Activated CD4-positive, alpha-beta T cell treated with anti-CD3 and anti-CD28 coated beads for 1 hour (primary cell): ENCODE results near the gene ANK2.

ENCODE experiments used
- DNase-seq: peaks from one replicate; pipeline ENCODE4 v3.0.0-alpha.2; 2020

ANK2 gene

DNA sequence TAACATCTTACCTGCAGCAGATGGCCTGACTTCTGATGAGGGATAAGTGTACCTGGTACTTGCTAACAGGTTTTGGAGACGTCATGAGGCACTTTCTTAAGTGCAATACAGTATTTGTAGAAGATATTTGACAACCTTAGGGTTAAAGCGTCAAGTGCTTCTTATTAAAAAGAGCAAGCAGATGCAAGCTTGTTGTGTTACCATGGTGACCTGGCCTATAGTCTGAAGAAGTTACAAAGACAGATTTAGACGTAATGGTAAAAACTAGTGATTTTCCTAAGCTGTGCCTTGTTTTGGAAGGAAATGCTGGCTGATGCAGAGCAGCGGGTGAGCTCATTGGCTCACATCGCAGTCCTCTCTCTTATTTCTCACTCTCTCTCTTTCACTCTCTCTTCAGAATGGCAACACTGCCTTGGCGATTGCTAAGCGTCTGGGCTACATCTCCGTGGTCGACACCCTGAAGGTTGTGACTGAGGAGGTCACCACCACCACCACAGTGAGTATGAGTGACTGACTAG lies 243.6 kb downstream of the ANK2 start:
- DNase-seq: no peak

DNA sequence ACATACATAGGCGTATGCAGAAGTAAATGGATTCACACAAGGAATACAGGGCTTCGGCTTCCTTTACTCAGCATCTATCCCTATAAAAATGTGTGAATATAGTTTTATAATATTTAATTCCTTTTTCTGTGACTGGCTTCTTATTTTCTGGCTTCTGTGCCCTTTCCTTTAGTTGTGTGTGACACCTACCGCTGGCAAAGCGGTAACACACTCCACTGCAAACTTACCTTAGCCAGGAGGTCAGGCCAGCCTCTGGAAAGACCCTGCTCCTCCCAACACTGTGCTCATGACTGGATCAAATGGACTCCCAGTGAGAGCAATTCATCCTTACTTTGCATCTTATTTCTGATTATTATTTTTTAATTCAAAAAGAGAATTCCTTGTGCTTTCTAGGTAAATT lies 244.2 kb downstream of the ANK2 start:
- no peak for DNase-seq

DNA sequence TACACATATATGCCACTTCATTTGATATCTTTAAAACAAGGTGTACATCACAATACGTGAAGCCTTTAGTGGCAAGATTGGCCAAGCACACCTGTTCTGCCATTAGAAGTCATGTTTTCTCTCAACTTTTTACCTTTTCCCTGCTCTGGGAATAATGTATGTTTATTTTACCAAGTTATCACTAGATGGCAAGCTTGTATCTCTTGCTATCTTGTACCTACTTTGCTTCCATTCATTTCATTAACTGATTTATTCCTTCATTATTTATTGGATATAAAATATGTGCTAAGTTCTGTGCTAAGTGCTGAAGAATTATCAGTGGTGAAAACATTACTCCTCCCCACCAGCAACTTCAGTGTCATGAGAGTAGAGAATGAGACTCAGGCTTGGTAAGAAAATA lies 245.5 kb downstream of the ANK2 start:
- no peak for DNase-seq

DNA sequence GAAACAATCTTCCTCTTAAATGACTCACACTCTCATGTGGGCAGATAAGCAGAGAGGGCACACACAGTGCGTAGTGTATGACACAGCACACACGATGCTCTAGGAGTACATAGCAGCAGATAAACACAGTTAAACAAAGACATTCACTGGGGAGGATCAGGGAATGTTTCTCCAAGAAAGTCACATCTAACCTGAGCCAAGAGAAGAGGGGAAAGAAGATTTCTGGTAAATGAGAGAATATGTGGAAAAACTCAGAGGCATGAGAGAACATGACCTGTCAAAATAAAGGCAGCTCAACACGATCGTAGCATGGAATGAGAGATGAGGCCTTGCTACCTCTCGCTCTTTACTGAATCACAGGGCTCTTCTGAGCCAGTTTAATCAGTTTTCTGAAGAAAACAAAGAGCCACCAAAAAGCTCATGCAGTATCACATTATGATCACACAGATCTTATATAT lies 251.0 kb downstream of the ANK2 start:
- DNase-seq: no peak

DNA sequence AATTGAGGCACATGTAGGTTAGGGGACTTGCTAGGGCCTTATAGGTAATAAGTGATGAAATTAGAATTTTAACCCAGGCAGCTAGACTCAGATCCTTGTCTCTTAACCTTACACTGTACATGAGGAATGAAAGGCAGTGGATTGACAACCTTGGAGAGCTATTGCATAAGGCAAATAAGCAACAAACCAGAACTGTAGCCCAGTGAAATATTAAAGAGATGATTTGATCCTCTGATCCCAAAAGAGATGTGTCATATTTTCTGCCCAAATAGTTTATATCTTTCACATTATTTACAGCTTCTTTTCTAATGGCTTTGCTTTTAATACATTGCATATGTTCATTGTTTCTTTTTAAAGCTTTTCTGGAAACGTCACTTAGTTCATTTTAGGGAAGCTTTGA lies 252.6 kb downstream of the ANK2 start:
- no peak for DNase-seq

DNA sequence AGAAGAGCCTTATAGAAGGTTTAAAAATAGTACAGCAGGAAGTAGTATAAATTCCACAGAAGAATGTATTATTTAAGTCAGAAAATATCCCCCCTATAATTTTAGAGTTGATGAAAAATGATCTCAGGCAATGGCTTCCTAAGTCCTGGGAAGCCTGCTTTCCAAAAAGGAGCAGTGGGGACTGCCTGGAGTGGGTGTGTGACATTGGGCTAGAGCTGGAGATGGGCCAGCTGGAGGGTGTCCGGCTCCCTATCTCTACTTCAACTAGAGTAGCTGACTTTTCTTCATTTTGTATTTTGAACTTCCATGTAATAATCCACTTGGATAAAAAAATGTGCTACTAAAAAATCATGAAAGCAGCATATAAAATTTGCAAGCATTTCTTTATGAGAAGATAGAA lies 253.9 kb downstream of the ANK2 start:
- DNase-seq: no peak

DNA sequence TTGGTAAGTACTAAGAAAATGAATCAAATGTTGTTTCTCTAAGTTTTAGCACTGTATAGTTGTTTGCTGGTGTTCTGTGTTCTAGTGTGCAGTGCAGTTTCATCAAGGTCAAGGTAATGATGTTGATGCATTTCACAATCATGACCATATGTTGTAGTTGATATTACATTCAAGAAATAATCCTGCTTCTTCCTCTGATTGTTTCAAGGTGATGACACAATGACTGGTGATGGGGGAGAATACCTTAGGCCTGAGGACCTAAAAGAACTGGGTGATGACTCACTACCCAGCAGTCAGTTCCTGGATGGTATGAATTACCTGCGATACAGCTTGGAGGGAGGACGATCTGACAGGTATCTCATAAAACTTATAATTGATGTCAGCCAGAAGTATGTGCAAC lies 261.6 kb downstream of the ANK2 start:
- no peak for DNase-seq

DNA sequence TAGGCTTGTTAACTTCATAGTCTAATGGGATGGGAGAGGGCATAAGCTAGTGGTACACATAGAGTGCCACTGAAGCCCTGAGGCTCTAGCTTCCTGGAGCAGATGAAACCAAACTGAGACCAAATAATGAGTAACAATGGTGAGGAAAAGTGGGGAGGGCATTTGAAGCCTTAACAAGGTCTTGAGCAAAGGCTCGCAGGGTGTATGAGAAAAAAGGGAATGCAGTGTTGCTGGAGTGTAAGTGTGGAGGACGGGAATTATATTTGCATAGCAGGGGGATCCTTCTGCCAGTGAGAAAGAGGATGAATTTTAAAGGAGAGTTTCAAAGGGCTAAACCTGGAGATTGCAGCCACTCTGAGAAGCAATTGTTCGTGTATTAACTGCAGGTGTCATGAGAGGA lies 263.1 kb downstream of the ANK2 start:
- no peak for DNase-seq

DNA sequence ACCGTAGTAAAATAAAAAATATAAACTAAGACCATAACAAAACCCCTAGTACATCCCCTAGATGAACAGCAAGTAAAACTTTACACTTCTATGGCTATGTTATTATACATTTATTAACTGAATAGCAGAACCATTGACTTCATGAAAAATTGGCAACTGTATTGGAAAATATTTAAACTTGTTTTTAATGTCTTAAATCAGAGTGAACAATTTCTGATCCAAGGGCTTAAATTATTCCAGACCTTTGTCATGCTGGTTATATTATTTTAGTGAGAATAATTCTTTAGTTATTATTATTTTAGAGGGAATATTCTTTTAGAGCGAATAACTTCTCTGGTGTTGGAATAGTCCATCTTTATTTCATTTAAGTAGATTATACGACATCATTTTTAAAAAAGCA lies 265.0 kb downstream of the ANK2 start:
- no peak for DNase-seq

DNA sequence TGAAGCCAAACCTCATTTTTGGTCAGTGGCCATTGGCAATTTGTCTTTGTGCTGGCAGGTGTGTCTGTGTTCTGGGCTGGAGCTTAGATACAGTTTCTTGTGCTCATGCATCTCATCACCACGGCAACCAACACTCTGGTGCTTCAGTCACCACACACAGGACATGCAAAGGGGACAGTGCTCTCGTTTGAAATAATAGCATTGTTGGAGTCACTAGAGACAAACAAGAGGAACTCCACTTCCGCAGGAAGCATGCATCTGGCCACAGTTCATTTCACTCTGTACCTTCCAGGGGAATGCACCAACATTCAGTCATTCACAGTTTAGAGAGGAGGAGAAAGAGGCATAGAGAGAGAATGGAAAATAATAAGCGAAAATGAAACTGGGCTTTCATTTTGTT lies 267.4 kb downstream of the ANK2 start:
- DNase-seq: no peak

DNA sequence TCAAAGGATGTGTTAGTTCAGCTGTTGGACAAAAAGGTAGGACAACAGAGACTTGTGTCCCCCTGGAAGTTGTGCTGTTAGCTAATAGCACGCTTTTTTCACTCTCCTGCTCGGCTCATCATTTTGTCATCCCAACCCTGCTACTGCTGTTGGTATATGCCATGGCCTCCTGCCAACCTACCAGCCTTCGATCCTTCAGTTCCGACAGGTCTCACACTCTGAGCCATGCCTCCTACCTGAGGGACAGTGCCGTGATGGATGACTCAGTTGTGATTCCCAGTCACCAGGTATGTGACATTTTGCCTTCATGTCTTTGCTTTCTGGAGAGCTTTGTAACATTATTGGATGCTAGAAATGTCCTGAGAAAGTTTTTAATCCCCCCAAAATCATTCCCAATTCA lies 268.1 kb downstream of the ANK2 start:
- no peak for DNase-seq

DNA sequence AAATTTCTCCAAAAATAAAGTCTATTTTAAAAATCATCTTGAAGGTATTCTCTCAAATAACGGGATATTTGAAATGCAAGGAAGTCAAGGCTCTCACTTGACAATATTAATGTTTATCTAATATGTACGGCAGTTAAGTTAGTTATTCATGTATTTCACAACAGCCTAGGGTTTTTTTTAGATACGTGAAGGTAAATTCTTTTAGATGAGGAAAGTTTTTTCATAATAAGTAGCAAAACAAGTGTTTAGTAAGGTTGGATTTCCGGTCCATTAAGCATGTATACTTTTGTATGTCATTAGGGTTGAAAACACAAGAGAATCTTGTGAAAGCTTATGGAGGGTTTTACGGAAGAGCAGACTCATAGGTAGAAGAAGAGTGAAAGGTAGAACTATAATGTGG lies 273.3 kb downstream of the ANK2 start:
- DNase-seq: no peak

DNA sequence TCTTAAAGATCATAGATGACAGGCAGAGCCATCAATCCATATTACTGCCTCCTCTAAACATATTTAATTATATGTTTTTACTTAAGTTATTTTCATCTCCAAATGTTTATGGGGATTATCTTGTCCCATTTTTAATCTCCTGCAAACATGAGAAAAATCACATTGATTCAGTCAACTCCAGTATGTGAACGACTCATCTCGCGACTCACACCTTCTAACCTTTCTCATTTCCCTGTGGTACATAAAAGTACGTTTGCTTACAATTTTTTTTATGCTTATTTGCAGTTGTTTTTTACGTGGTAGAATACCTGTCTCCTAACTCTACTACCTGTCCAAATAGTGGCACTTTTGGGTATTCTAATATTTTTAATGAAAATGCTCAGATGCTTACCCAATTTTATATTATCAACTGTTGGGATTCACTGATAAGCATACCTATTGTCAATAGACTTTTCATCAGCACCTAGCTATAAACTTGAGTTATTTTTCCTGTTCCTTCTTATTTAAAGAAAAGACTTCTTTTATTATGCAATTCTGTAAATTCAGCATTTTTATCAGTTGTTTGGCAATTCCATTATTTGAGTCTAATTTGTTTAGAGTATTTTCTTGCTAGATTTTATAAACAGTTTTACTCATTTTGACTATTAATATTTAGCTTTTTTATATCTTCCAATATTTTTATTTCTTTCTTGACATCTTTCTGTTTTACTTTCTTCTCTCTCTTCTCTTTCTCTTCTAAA lies 276.6 kb downstream of the ANK2 start:
- DNase-seq: no peak

DNA sequence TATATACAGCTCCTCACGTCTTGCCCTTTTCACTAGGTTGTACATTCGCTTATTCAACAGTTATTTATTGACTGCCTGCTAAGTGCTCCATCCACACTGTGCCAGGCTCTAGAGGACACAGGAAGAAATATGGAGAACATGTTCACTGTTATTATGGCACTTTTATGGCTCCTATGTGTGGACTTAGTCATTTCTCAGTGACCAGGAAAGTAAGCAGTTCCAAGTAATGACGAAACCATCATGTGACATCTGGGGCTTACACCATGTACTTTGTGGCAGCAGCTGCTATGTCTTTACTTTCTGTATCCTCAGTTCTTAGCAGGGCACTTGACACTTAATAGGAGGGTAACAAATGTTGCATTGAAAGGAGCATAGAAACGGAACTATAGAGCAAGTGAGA lies 278.0 kb downstream of the ANK2 start:
- no peak for DNase-seq

DNA sequence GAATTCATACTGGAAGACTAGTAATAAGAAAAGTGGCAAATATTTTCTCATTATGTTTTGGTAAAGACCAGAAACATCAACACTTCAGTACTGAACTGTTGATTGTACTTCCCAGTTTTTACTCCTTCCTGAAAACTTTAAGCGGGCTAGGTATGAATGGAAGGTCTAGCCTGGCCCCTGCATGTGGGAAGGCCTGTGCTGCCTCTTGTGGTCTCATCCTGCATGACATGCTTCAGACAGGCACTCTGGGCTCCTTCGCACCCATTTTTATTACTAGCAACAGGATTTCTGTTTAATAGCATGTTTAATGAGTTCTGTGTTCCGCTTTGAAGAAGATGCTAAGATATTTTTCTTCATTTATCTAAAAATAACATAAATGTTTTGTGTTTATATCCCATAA lies 279.1 kb downstream of the ANK2 start:
- no peak for DNase-seq

DNA sequence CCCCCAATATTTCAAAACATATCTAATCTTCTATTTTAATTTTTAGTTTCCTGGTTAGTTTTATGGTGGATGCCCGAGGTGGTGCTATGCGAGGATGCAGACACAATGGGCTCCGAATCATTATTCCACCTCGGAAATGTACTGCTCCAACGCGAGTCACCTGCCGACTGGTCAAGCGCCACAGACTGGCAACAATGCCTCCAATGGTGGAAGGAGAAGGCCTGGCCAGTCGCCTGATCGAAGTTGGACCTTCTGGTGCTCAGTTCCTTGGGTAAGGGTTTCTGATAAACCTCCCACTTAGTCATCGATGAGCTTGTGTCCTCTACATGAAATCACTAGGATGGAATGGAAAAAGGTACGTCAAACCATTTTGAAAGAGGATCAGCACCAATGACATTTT lies 280.7 kb downstream of the ANK2 start:
- DNase-seq: no peak

DNA sequence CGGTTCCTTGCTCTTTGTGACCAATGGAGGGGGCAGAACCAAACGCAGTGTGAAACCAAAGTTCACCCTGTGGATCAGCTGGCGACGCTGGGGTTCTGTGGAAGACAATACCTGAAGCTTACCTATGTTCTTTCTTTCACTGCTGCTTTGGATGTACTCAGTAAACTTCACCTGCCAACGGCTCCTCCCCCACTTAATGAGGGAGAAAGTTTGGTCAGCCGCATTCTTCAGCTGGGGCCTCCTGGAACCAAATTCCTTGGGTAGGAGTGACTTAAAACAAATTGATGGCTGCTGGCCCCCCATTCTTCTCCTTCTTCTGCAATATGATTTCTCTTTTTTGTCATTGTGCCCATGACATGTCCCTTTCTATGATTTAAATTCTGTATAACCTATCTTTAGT lies 282.4 kb downstream of the ANK2 start:
- DNase-seq: no peak

DNA sequence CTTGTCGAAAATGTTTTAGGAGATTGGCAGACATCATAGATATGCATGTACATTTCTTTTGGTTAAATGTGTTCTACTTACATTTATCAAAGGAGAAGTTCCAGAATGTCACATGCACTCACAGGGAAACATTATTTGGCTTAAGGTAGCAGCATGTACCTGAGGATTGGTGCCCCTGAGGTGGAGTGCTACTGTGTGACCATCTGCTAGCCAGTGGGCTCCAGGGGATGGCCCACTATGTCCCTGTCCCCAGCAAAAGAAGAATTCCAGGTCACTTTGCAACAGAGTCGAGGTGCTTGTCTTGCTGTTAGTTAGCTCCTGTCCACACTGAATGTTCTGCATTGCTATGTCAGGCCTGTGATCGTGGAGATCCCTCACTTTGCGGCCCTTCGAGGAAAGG lies 283.2 kb downstream of the ANK2 start:
- no peak for DNase-seq

DNA sequence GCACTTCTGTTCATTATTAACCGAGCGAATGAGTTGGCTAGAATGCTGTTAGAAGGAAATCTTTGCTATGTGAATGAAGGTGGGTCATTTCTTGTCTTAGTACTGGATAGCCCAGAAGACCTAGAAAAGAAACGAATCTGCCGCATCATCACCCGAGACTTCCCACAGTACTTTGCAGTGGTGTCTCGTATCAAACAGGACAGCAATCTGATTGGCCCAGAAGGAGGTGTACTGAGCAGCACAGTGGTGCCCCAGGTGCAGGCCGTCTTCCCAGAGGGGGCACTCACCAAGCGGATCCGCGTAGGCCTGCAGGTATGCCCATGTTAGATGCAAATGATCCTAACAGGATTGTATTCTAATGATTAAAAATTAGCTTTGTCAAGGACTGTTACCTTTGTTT lies 286.3 kb downstream of the ANK2 start:
- DNase-seq: no peak

DNA sequence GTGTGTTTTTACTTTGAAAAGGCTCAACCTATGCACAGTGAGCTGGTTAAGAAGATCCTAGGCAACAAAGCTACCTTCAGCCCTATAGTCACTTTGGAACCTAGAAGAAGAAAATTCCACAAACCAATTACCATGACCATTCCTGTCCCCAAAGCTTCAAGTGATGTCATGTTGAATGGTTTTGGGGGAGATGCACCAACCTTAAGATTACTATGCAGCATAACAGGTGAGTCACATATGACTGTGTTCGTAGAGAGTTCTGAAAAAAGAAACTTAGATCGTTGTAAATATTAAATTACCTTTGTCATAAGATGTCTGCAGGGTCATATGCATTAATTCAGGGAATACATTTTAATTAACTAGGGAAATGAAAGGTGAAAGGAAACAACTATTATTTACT lies 287.1 kb downstream of the ANK2 start:
- DNase-seq: no peak

DNA sequence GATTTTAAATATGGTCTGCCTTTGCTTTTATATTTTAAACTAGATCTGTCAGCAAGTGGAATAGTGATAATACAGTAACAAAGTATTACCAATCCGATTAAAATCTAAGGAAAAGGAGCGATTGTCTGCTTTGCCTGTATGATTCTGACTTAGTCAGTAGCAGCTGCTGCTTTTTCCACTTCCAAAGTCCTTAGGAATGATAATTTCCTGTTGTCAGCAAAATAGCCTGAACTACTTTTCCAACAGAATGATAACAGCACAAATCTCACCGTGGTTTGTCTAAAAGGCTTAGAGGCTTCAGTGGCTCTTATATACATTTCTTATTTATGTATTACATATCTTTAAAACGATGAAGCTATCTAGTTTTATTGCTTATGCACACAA lies 290.0 kb downstream of the ANK2 start:
- no peak for DNase-seq

DNA sequence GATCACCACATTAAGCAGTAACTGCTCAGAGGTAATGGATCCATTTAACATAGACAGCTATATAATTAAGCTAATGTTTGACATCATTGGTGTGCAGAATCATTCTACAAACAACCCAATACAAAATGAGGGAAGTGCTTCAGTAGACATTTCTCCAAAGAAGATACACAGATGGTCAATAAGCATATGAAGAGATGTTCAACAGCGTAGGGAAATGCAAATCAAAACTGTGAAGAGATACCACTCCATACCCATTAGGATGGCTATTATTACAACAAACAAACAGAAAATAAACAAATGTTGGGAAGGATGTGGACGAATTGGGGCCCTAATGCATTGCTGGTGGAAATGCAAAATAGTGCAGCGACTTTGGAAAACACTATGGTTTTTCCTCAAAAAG lies 294.6 kb downstream of the ANK2 start:
- no peak for DNase-seq

DNA sequence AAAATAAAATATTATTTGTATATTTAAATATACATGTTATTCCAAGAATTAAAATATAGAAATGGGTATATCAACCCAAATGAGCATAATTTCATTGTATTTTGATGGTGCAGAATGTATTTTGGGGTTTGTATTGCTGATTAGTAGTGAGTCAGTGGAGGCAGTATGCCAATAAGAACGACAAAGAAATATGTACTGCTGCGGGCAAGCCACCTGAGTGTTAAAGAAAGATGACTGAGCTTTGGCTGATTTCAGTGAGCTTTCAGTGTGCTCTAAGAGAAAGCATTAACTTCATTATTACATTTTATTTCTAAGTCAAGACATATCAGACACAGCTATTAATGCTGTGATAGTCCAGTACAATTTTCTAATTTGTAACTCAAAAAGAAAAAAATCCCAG lies 297.8 kb downstream of the ANK2 start:
- no peak for DNase-seq

DNA sequence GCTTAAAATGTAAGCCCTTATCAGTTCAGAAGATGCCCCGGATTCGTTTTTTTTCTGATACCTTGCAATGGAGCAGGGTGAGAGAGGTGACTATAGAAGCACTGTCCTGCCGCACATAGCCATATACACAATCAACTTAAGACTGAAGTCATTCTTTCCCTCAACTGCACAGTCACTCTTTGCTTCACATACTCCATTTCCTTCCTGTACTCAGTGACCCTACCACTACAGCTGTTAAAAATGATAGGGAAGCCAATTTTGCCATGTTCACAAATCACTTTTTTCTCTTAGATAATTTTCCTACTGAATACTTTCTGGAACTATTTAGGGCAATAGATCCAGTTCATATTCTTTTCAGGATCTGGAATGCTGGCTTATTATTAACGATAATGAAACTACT lies 300.0 kb downstream of the ANK2 start:
- DNase-seq: no peak

DNA sequence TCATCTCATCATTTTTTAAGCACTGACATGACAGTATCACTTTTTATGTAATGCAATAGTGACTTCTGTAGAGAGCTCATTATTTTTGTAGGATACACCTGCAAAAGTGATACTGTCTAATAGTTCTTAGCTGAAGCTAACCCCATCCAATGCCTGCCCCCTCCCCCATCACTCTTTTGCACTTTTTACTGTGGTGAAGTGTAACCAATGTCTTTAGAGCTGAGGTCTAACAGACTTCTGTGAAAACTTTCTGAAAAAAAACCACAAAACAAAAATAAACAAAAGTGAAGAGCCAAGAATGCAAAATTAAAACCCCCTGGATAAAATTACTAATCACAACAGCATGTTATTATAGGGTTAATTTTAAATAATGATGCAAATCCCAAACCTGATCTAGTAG lies 301.1 kb downstream of the ANK2 start:
- no peak for DNase-seq
